Prostate gland (tissue), 2 donors: Measurements from ENCODE around the gene PAX4. TPM values are rescaled to one million over a fixed set of nuclear protein-coding genes. Genes with fewer than 3 reads are reported as not detected.

Experiments used
- DNase-seq: peaks from one replicate; pipeline ENCODE4 v3.0.0-alpha.2; 2019; ENCODE audit warnings: low spot score
- H3K27ac ChIP-seq, 2 donors: fragments of 200-600 bp; sonication (generic); 2 replicates each; pipeline ENCODE4 v1.5.1; 2017 to 2019
- H3K27me3 ChIP-seq: fragments of 200-600 bp; sonication (generic); replicated peaks from 2 replicates; pipeline ENCODE4 v1.5.1; 2019; ENCODE audit not compliant: insufficient read depth
- H3K36me3 ChIP-seq, 2 donors: fragments of 200-600 bp; sonication (generic); 1 replicate in 1 of 2; 2 replicates in 1 of 2; pipeline versions ENCODE4 v1.5.1 to v1.8.1; 2017 to 2019
- H3K4me1 ChIP-seq: fragments of 200-600 bp; sonication (generic); replicated peaks from 2 replicates; pipeline ENCODE4 v1.5.1; 2019
- H3K4me3 ChIP-seq, 2 donors: fragments of 200-600 bp; sonication (generic); 2 replicates each; pipeline ENCODE4 v1.5.1; 2017 to 2019
- H3K9me3 ChIP-seq: fragments of 200-600 bp; sonication (generic); 2 replicates; pipeline ENCODE4 v1.5.1; 2017
- CTCF ChIP-seq, 4 experiments: fragments of 200-600 bp in 2 of 4; fragments of 450-650 bp in 2 of 4; sonication (generic) in 2 of 4; IDR thresholded peaks; 1 replicate in 3 of 4; 2 replicates in 1 of 4; pipeline ENCODE4 v1.5.1; 2016 to 2019; ENCODE audit warnings: antibody characterized with exemption in 4 of 4, mild to moderate bottlenecking in 2 of 4, moderate library complexity in 2 of 4
- POLR2A ChIP-seq: fragments of 450-650 bp; IDR thresholded peaks from one replicate; pipeline ENCODE4 v1.6.1; 2016; ENCODE audit warnings: antibody characterized with exemption, mild to moderate bottlenecking
- POLR2AphosphoS5 ChIP-seq: sonication (generic); formaldehyde crosslinking; IDR thresholded peaks from one replicate; pipeline ENCODE4 v1.6.1; 2017; ENCODE audit warnings: antibody characterized with exemption
- WGBS: methylation state at CpG from one replicate; pipeline ENCODE4 v1.1.5; 2018; 5-methylcytosine and 5-hydroxymethylcytosine counted together
- intact Hi-C: fragments of 100-400 bp; cut with DNase I; formaldehyde crosslinking; loops from one replicate; pipeline ENCODE4 v1.14.2; 2022
- total RNA-seq, 2 donors: library from RNA; depleted of rRNA; stranded (reverse); fragments of >200 nt; gene quantifications; one replicate each; pipeline ENCODE4 v1.1.0, GENCODE V29; 2016

PAX4 gene
- total RNA-seq, 2 donors from 2014 or later = not detected

GRCh38 chr7:127647636-127648035, 29.7 kb upstream of the PAX4 start:
- 94% methylated on average over 8 of the region's 8 CpGs for WGBS
- TF ChIP-seq CTCF (IDR thresholded peaks at IDR 0.05) (no peak), POLR2A (no peak), POLR2AphosphoS5 (no peak)
- Histone ChIP-seq H3K27me3 (no peaks in the 10 kb centered on the region), H3K9me3 (no peaks in the 10 kb centered on the region), H3K4me3 (no peak overlapping the region), H3K36me3 (no peaks in the 10 kb centered on the region), H3K4me1 (no peaks in the 10 kb centered on the region), H3K27ac (no peak overlapping the region)
- intact Hi-C loops = no loop called here
- DNase-seq = no peak

- no peak for TF ChIP-seq CTCF (IDR thresholded peaks at IDR 0.05)
- TF ChIP-seq POLR2AphosphoS5 = no peak
- TF ChIP-seq POLR2A = no peak
- 84% methylated on average over 2 of the region's 2 CpGs for WGBS
- H3K36me3 ChIP-seq = no peaks in the 10 kb centered on the region
- H3K27me3 ChIP-seq = no peaks in the 10 kb centered on the region
- no peaks in the 10 kb centered on the region for H3K4me1 ChIP-seq
- intact Hi-C loops = no loop called here
- no peak for DNase-seq
- no peaks in the 10 kb centered on the region for H3K9me3 ChIP-seq
- H3K27ac ChIP-seq = no peak overlapping the region
- no peak overlapping the region for H3K4me3 ChIP-seq
Measured at GRCh38 chr7:127644484-127644883, 26.5 kb upstream of the PAX4 start.

- no peak overlapping the region for H3K4me3 ChIP-seq
- H3K36me3 ChIP-seq = no peaks in the 10 kb centered on the region
- no peak overlapping the region for H3K27ac ChIP-seq
- TF ChIP-seq POLR2A (no peak), POLR2AphosphoS5 (no peak), CTCF (IDR thresholded peaks at IDR 0.05) (no peak)
- no peaks in the 10 kb centered on the region for H3K9me3 ChIP-seq
- H3K27me3 ChIP-seq = no peaks in the 10 kb centered on the region
- DNase-seq = no peak
- intact Hi-C loops = no loop called here
- H3K4me1 ChIP-seq = no peaks in the 10 kb centered on the region
Measured at GRCh38 chr7:127638197-127638596, 20.3 kb upstream of the PAX4 start.

- H3K9me3 ChIP-seq = no peaks in the 10 kb centered on the region
- H3K27me3 ChIP-seq = no peaks in the 10 kb centered on the region
- no peaks in the 10 kb centered on the region for H3K36me3 ChIP-seq
- TF ChIP-seq POLR2A = no peak
- no peak for TF ChIP-seq POLR2AphosphoS5
- TF ChIP-seq CTCF (IDR thresholded peaks at IDR 0.05) = no peak
- WGBS = 48% methylated on average over 3 of the region's 3 CpGs
- intact Hi-C loops = no loop called here
- no peak overlapping the region for H3K27ac ChIP-seq
- no peak overlapping the region for H3K4me3 ChIP-seq
- DNase-seq = no peak
- H3K4me1 ChIP-seq = no peaks in the 10 kb centered on the region
Measured at GRCh38 chr7:127635659-127636285, 17.8 kb upstream of the PAX4 start.

- Histone ChIP-seq H3K9me3 (no peaks in the 10 kb centered on the region), H3K27ac (no peak overlapping the region), H3K4me3 (no peak overlapping the region), H3K27me3 (no peaks in the 10 kb centered on the region), H3K4me1 (no peaks in the 10 kb centered on the region), H3K36me3 (no peaks in the 10 kb centered on the region)
- WGBS = 68% methylated on average over 7 of the region's 7 CpGs
- intact Hi-C loops = no loop called here
- no peak for DNase-seq
- no peak for TF ChIP-seq CTCF (IDR thresholded peaks at IDR 0.05)
- TF ChIP-seq POLR2A = no peak
- no peak for TF ChIP-seq POLR2AphosphoS5
Measured at GRCh38 chr7:127632276-127632910, 14.5 kb upstream of the PAX4 start.
